ENCODE results near the gene MOV10L1. TPM values are rescaled to one million over a fixed set of nuclear protein-coding genes. Genes with fewer than 3 reads are reported as not detected.
A peak's percentile ranks its signal among the peaks of the same experiment; 100 is the strongest.

MOV10L1 gene
- polyA plus RNA-seq, 3 donors, result 0.18 to 0.35 TPM; not detected in 1

DNA sequence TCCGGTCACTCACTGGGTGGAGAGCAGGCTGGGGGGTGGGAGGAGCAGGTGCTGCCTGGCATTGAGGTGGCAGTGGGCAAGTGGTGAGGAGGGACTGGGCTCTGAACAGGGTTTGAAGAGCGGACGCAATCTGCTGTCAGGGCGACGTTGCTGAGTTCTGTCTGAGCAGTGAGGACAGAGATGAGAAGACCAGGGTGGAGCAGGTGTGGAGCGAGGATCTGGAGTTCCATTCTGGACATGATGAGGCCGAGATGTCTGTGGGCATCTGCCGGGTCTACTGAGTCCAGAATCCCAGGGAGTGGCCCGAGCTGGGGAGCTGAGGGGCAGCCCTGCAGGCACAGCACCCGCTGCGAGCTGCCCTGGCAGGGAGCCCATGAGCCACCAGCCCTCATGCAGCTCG, 2.2 kb upstream of the MOV10L1 start:
- no peak overlapping the region for H3K4me3 ChIP-seq (replicated peaks in 1 of 3; ENCODE audit: low read depth in 2 of 3, low read length in 3 of 3)
- H3K9ac ChIP-seq (ENCODE audit: insufficient read depth, low read length, poor library complexity, severe bottlenecking), result no peak overlapping the region
- H3K27ac ChIP-seq (ENCODE audit: low read depth in 1 of 2, low read length in 2 of 2), result no peak overlapping the region
- no peaks in the 10 kb centered on the region for H3K27me3 ChIP-seq (ENCODE audit: control insufficient read depth in 2 of 2, insufficient read depth in 2 of 2, low read length in 2 of 2)
- peaks cover 0 to 16% of the 10 kb centered on the region in 2 donors for H3K4me1 ChIP-seq (ENCODE audit: control insufficient read depth in 1 of 2, insufficient read depth in 2 of 2, low read length in 2 of 2)
- no peak for DNase-seq
- no peak overlapping the region for H3K4me2 ChIP-seq (replicated peaks; ENCODE audit: extremely low read depth, low read length, poor library complexity, severe bottlenecking)
- peaks cover 1 to 8% (median 2%) of the 10 kb centered on the region in 3 donors for H3K27me3 Mint-ChIP-seq (ENCODE audit: low read depth in 3 of 3)
- H2AFZ ChIP-seq (ENCODE audit: insufficient read depth, low read depth, low read length, poor library complexity, severe bottlenecking), result no peak overlapping the region
- peaks cover 6% of the 10 kb centered on the region for H3K79me2 ChIP-seq (ENCODE audit: insufficient read depth, low read length)
- intact Hi-C loops (cut with micrococcal nuclease), result no loop called here
- TF ChIP-seq, protein P1, sequence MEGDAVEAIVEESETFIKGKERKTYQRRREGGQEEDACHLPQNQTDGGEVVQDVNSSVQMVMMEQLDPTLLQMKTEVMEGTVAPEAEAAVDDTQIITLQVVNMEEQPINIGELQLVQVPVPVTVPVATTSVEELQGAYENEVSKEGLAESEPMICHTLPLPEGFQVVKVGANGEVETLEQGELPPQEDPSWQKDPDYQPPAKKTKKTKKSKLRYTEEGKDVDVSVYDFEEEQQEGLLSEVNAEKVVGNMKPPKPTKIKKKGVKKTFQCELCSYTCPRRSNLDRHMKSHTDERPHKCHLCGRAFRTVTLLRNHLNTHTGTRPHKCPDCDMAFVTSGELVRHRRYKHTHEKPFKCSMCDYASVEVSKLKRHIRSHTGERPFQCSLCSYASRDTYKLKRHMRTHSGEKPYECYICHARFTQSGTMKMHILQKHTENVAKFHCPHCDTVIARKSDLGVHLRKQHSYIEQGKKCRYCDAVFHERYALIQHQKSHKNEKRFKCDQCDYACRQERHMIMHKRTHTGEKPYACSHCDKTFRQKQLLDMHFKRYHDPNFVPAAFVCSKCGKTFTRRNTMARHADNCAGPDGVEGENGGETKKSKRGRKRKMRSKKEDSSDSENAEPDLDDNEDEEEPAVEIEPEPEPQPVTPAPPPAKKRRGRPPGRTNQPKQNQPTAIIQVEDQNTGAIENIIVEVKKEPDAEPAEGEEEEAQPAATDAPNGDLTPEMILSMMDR (IDR thresholded peaks at IDR 0.05), result no peak
- no peaks in the 10 kb centered on the region for H4K20me1 ChIP-seq (ENCODE audit: insufficient read depth, low read length)
- peaks cover 21 to 23% of the 10 kb centered on the region in 2 donors for H3K9me3 ChIP-seq (replicated peaks in 1 of 2; ENCODE audit: control insufficient read depth in 1 of 2, insufficient read depth in 1 of 2, low read length in 2 of 2)
- no peaks in the 10 kb centered on the region for H3K36me3 ChIP-seq (replicated peaks in 1 of 2; ENCODE audit: control insufficient read depth in 1 of 2, insufficient read depth in 2 of 2, low read length in 2 of 2)
- no peaks in the 10 kb centered on the region for H3K4me1 Mint-ChIP-seq
- peaks cover 12 to 40% (median 33%) of the 10 kb centered on the region in 7 donors for H3K9me3 Mint-ChIP-seq
- 99% methylated on average over 12 of the region's 12 CpGs for WGBS (ENCODE audit: insufficient coverage)
- H3K36me3 Mint-ChIP-seq, result peaks cover 9 to 13% of the 10 kb centered on the region in 2 donors
- no peak overlapping the region for H3K4me3 Mint-ChIP-seq
- peak overlapping the region in 1 of 7 donors; percentile 27 for H3K27ac Mint-ChIP-seq

DNA sequence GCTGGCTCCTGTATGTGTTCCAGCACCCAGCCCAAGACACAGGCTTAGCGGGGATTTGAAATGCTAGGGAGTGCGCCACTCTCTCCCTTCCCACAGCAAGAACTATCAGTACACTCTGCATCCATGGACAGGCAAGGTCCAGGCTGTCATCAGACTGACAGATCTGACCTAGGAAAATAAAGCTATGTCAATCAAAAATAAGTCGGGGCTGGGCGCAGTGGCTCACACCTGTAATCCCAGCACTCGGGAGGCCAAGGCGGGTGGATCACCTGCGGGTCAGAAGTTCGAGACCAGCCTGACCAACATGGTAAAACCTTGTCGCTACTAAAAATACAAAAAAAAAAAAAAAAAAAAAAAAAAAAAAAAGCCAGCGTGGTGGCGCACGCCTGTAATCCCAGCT, 1.7 kb upstream of the MOV10L1 start:
- TF ChIP-seq, protein P1 (IDR thresholded peaks at IDR 0.05), result no peak
- Histone ChIP-seq H2AFZ (ENCODE audit: insufficient read depth, low read depth, low read length, poor library complexity, severe bottlenecking) (no peak overlapping the region), H3K36me3 (replicated peaks in 1 of 2; ENCODE audit: control insufficient read depth in 1 of 2, insufficient read depth in 2 of 2, low read length in 2 of 2) (no peaks in the 10 kb centered on the region), H3K4me1 (ENCODE audit: control insufficient read depth in 1 of 2, insufficient read depth in 2 of 2, low read length in 2 of 2) (peaks cover 0 to 16% of the 10 kb centered on the region in 2 donors), H3K4me3 (replicated peaks in 1 of 3; ENCODE audit: low read depth in 2 of 3, low read length in 3 of 3) (no peak overlapping the region), H3K79me2 (ENCODE audit: insufficient read depth, low read length) (peaks cover 6% of the 10 kb centered on the region), H3K27ac (ENCODE audit: low read depth in 1 of 2, low read length in 2 of 2) (no peak overlapping the region), H4K20me1 (ENCODE audit: insufficient read depth, low read length) (no peaks in the 10 kb centered on the region), H3K9me3 (replicated peaks in 1 of 2; ENCODE audit: control insufficient read depth in 1 of 2, insufficient read depth in 1 of 2, low read length in 2 of 2) (peaks cover 21 to 23% of the 10 kb centered on the region in 2 donors), H3K4me2 (replicated peaks; ENCODE audit: extremely low read depth, low read length, poor library complexity, severe bottlenecking) (no peak overlapping the region), H3K27me3 (ENCODE audit: control insufficient read depth in 2 of 2, insufficient read depth in 2 of 2, low read length in 2 of 2) (no peaks in the 10 kb centered on the region), H3K9ac (ENCODE audit: insufficient read depth, low read length, poor library complexity, severe bottlenecking) (no peak overlapping the region)
- peaks cover 12 to 40% (median 33%) of the 10 kb centered on the region in 7 donors for H3K9me3 Mint-ChIP-seq
- WGBS (ENCODE audit: insufficient coverage), result 93% methylated on average over 3 of the region's 12 CpGs
- no peak overlapping the region for H3K4me3 Mint-ChIP-seq
- no peak for DNase-seq
- intact Hi-C loops (cut with micrococcal nuclease), result no loop called here
- H3K4me1 Mint-ChIP-seq, result no peaks in the 10 kb centered on the region
- H3K27ac Mint-ChIP-seq, result no peak overlapping the region
- H3K27me3 Mint-ChIP-seq (ENCODE audit: low read depth in 3 of 3), result peaks cover 1 to 8% (median 2%) of the 10 kb centered on the region in 3 donors
- peaks cover 4 to 13% of the 10 kb centered on the region in 2 donors for H3K36me3 Mint-ChIP-seq

Data from CD14-positive monocyte (primary cell).